Endothelial cell of umbilical vein (primary cell): ENCODE measurements around the gene PDE1C. TPM values are rescaled to one million over a fixed set of nuclear protein-coding genes. Genes with fewer than 3 reads are reported as not detected.

Source experiments
- BruUV-seq: library from RNA; stranded (reverse); fragments of 400-500 nt; replicated peaks from 2 replicates; lab custom pipeline; 2021; lab: Mats Ljungman, UMichigan
- CTCF ChIA-PET: fragments of 300-600, 350-600 bp; sonication (Branson Sonifier 250); formaldehyde crosslinking; loops from one replicate; lab custom pipeline; 2021; ENCODE audit warnings: antibody characterized with exemption, inconsistent platforms; lab: Charles Lee
- POLR2A ChIA-PET: fragments of 300-600, 350-600 bp; sonication (Branson Sonifier 250); formaldehyde crosslinking; loops from one replicate; lab custom pipeline; 2021; ENCODE audit warnings: antibody characterized with exemption, inconsistent platforms; lab: Charles Lee
- DNase-seq: peaks from one replicate; pipeline ENCODE4 v3.0.0-alpha.2; 2011; ENCODE audit warnings: low read depth, low spot score
- FAIRE-seq: peaks from 2 replicates; lab custom pipeline; 2011; peaks lifted over from hg19 to GRCh38; lab: Jason Lieb, UNC
- H2AFZ ChIP-seq: 2 replicates; pipeline ENCODE4 v1.6.0; 2012; ENCODE audit warnings: low read depth, low read length, control low read depth, inconsistent platforms
- H3K27ac ChIP-seq: 2 replicates; pipeline ENCODE4 v1.5.1; 2011; ENCODE audit warnings: low read depth, mild to moderate bottlenecking, control low read depth, low read length, moderate library complexity; ENCODE audit not compliant: insufficient read depth
- H3K27me3 ChIP-seq, 2 experiments: 2 replicates each; pipeline versions ENCODE4 v1.6.0 to v1.6.1; 2011; ENCODE audit warnings: low read length in 2 of 2, mixed read lengths in 1 of 2; ENCODE audit not compliant: control insufficient read depth in 2 of 2, insufficient read depth in 2 of 2
- H3K36me3 ChIP-seq, 2 experiments: 2 replicates in 1 of 2; 3 replicates in 1 of 2; pipeline ENCODE4 v1.5.1; 2011; ENCODE audit warnings: low read length in 2 of 2, mild to moderate bottlenecking in 1 of 2, moderate library complexity in 1 of 2; ENCODE audit not compliant: control insufficient read depth in 2 of 2, insufficient read depth in 2 of 2; ENCODE audit errors: extremely low read depth in 1 of 2
- H3K4me1 ChIP-seq: 3 replicates; pipeline ENCODE4 v1.5.1; 2011; ENCODE audit warnings: mild to moderate bottlenecking, low read length; ENCODE audit not compliant: control insufficient read depth, insufficient read depth; ENCODE audit errors: extremely low read depth
- H3K4me2 ChIP-seq: 2 replicates; pipeline ENCODE4 v1.6.1; 2011; ENCODE audit warnings: low read length, control low read depth, mixed read lengths; ENCODE audit not compliant: insufficient read depth
- H3K4me3 ChIP-seq, 3 experiments: fragments of 200-600 bp in 1 of 3; sonication (generic), shearing (Covaris generic) in 1 of 3; replicated peaks in 1 of 3; 2 replicates each; pipeline ENCODE4 v1.5.1; 2011 to 2016; ENCODE audit warnings: control low read depth in 3 of 3, low read length in 3 of 3, mild to moderate bottlenecking in 2 of 3, inconsistent platforms in 1 of 3, low read depth in 1 of 3, moderate library complexity in 1 of 3; ENCODE audit not compliant: insufficient read depth in 1 of 3
- H3K79me2 ChIP-seq: 2 replicates; pipeline ENCODE4 v1.6.0; 2012; ENCODE audit warnings: low read length, inconsistent platforms; ENCODE audit not compliant: control insufficient read depth, insufficient read depth
- H3K9ac ChIP-seq: replicated peaks from 2 replicates; pipeline ENCODE3; 2011; ENCODE audit warnings: low read length, control low read depth; ENCODE audit not compliant: insufficient read depth; ENCODE audit errors: extremely low read depth
- H3K9me1 ChIP-seq: replicated peaks from 3 replicates; pipeline ENCODE4 v1.6.0; 2011; ENCODE audit warnings: mild to moderate bottlenecking, low read length; ENCODE audit not compliant: control insufficient read depth, insufficient read depth; ENCODE audit errors: extremely low read depth
- H3K9me3 ChIP-seq: replicated peaks from 2 replicates; pipeline ENCODE4 v1.5.1; 2012; ENCODE audit warnings: low read length, inconsistent platforms; ENCODE audit not compliant: control insufficient read depth, insufficient read depth
- H4K20me1 ChIP-seq: replicated peaks from 2 replicates; pipeline ENCODE3; 2011; ENCODE audit warnings: mild to moderate bottlenecking, low read length; ENCODE audit not compliant: control insufficient read depth, insufficient read depth; ENCODE audit errors: extremely low read depth
- CTCF ChIP-seq, 2 donors: IDR thresholded peaks; 1 replicate in 1 of 2; 2 replicates in 1 of 2; pipeline ENCODE4 v1.5.1; 2011; ENCODE audit warnings: low read length in 2 of 2, mild to moderate bottlenecking in 2 of 2, moderate library complexity in 2 of 2, control low read depth in 1 of 2, inconsistent platforms in 1 of 2, low read depth in 1 of 2; ENCODE audit not compliant: insufficient read depth in 1 of 2; ENCODE audit errors: extremely low read depth in 1 of 2
- EZH2 ChIP-seq: IDR thresholded peaks from 2 replicates; pipeline ENCODE4 v1.6.1; 2012; ENCODE audit warnings: borderline replicate concordance, low read depth, mild to moderate bottlenecking, moderate library complexity, low read length, inconsistent platforms; ENCODE audit not compliant: severe bottlenecking
- FOS ChIP-seq: IDR thresholded peaks from 2 replicates; pipeline ENCODE4 v1.6.1; 2011; ENCODE audit warnings: mild to moderate bottlenecking, low read length, moderate library complexity, borderline replicate concordance; ENCODE audit not compliant: insufficient read depth
- GATA2 ChIP-seq: IDR thresholded peaks from 2 replicates; pipeline ENCODE4 v1.7.0; 2011; ENCODE audit warnings: low read depth, mild to moderate bottlenecking, moderate library complexity, mixed read lengths, low read length; ENCODE audit not compliant: insufficient read length, insufficient read depth
- JUN ChIP-seq: IDR thresholded peaks from 2 replicates; pipeline ENCODE4 v1.6.1; 2011; ENCODE audit warnings: borderline replicate concordance, low read depth; ENCODE audit not compliant: insufficient read length, insufficient read depth
- MAX ChIP-seq: IDR thresholded peaks from 2 replicates; pipeline ENCODE4 v1.6.1; 2011; ENCODE audit not compliant: insufficient read depth, insufficient read length
- POLR2A ChIP-seq: IDR thresholded peaks from 2 replicates; pipeline ENCODE4 v1.6.1; 2012; ENCODE audit warnings: low read depth, mild to moderate bottlenecking, control low read depth, low read length
- POLR2AphosphoS5 ChIP-seq: IDR thresholded peaks from 2 replicates; pipeline ENCODE4 v1.6.1; 2012; ENCODE audit warnings: low read depth, mild to moderate bottlenecking, control low read depth, low read length, moderate library complexity; ENCODE audit not compliant: insufficient read depth
- dilution Hi-C: fragments of 300-500 bp; cut with MboI; formaldehyde crosslinking; loops from one replicate; pipeline ENCODE4 v1.15.0; 2019; ENCODE audit warnings: low sequenced_read_pairs; ENCODE audit not compliant: extremely low pct_ligation_motif_present
- intact Hi-C: fragments of 100-400 bp; cut with micrococcal nuclease; formaldehyde crosslinking; loops from one replicate; pipeline ENCODE4 v1.10.0; 2022
- polyA plus RNA-seq, 4 experiments: library from polyadenylated mRNA; depleted of rRNA in 3 of 4; stranded (reverse) in 3 of 4; unstranded in 1 of 4; fragments of >200 nt; gene quantifications; 2 replicates each; pipeline versions ENCODE4 v1.2.1 to v1.2.3, GENCODE V29; 2011 to 2012; ENCODE audit warnings: missing spikeins in 1 of 4
- total RNA-seq: library from RNA; stranded (reverse); gene quantifications from 2 replicates; pipeline ENCODE4 v1.2.3, GENCODE V29; 2021

The PDE1C gene
- total and polyA plus RNA-seq, 2 donors (not counting 3 experiments of a cell fraction or from before 2014, with no cell fraction given), result 0.90 to 3.1 TPM

GRCh38 chr7:32051128-32051527 lies 19.1 kb downstream of the PDE1C start:
- POLR2A ChIA-PET, result no interaction called here
- peaks cover 0 to 2% of the 10 kb centered on the region in 2 experiments for H3K27me3 ChIP-seq
- DNase-seq, result no peak
- no peaks in the 10 kb centered on the region for H3K4me1 ChIP-seq
- dilution Hi-C loops (no loop called here), intact Hi-C loops (no loop called here)
- no TSS peak for BruUV-seq
- H3K27ac ChIP-seq, result no peak overlapping the region
- no peaks in the 10 kb centered on the region for H3K79me2 ChIP-seq
- H3K9ac ChIP-seq, result no peak overlapping the region
- no peak for FAIRE-seq
- H4K20me1 ChIP-seq, result no peaks in the 10 kb centered on the region
- H3K36me3 ChIP-seq, result no peaks in the 10 kb centered on the region
- H3K9me3 ChIP-seq, result no peaks in the 10 kb centered on the region
- H3K4me2 ChIP-seq, result no peak overlapping the region
- CTCF ChIA-PET, result no interaction called here
- no peak for TF ChIP-seq FOS
- H3K9me1 ChIP-seq, result no peaks in the 10 kb centered on the region
- no peak overlapping the region for H3K4me3 ChIP-seq
- H2AFZ ChIP-seq, result no peak overlapping the region

GRCh38 chr7:32049599-32049998 lies 20.6 kb downstream of the PDE1C start:
- intact Hi-C loops (no loop called here), dilution Hi-C loops (no loop called here)
- Histone ChIP-seq H3K9me1 (no peaks in the 10 kb centered on the region), H3K4me2 (no peak overlapping the region), H3K4me1 (no peaks in the 10 kb centered on the region), H3K27me3 (peaks cover 0 to 2% of the 10 kb centered on the region in 2 experiments), H4K20me1 (no peaks in the 10 kb centered on the region), H3K4me3 (no peak overlapping the region), H3K9ac (no peak overlapping the region), H3K79me2 (no peaks in the 10 kb centered on the region), H3K36me3 (no peaks in the 10 kb centered on the region), H2AFZ (no peak overlapping the region), H3K9me3 (no peaks in the 10 kb centered on the region), H3K27ac (no peak overlapping the region)
- POLR2A ChIA-PET, result no interaction called here
- no peak for TF ChIP-seq FOS
- no peak for TF ChIP-seq POLR2AphosphoS5
- TF ChIP-seq JUN, result no peak
- no peak for TF ChIP-seq CTCF (IDR thresholded peaks at IDR 0.05; ENCODE audit: extremely low read depth in 1 of 2, insufficient read depth in 1 of 2, low read depth in 1 of 2, low read length in 2 of 2)
- no peak for TF ChIP-seq MAX
- no peak for TF ChIP-seq GATA2
- TF ChIP-seq POLR2A, result no peak
- no peak for TF ChIP-seq EZH2
- CTCF ChIA-PET, result no interaction called here
- no TSS peak for BruUV-seq
- FAIRE-seq (no peak), DNase-seq (no peak)
